GM19438 (cell line): ENCODE results near the gene ZNF552.

ENCODE experiments used
- ATAC-seq: cut with Tn5 transposase; IDR thresholded peaks from one replicate; pipeline ENCODE4 v1.9.1; 2021; ENCODE audit warnings: low read depth; ENCODE audit not compliant: unreplicated experiment

Gene ZNF552

GRCh38 chr19:57779220-57779845 lies 35.4 kb downstream of the ZNF552 start:
- no peak for ATAC-seq

- no peak for ATAC-seq
Observed at GRCh38 chr19:57778336-57778735, 36.4 kb downstream of the ZNF552 start.

- ATAC-seq, result no peak
Observed at GRCh38 chr19:57776764-57777296, 37.9 kb downstream of the ZNF552 start.

GRCh38 chr19:57773488-57773887 lies 41.2 kb downstream of the ZNF552 start:
- ATAC-seq, result no peak

- no peak for ATAC-seq
Observed at GRCh38 chr19:57771417-57771816, 43.3 kb downstream of the ZNF552 start.

GRCh38 chr19:57769345-57770131 lies 45.2 kb downstream of the ZNF552 start, which contains the start of gene ZNF586:
Gene ZNF586 (plus strand): TSS chr19:57769676. CDS start chr19:57769843, 167 bp downstream.
- ATAC-seq, result peak; percentile 98

GRCh38 chr19:57759096-57759495 lies 55.6 kb downstream of the ZNF552 start:
- no peak for ATAC-seq

GRCh38 chr19:57757941-57758340 lies 56.8 kb downstream of the ZNF552 start:
- ATAC-seq, result no peak
